ENCODE data around the gene HAVCR2. TPM values are rescaled to one million over a fixed set of nuclear protein-coding genes. Genes with fewer than 3 reads are reported as not detected.

The HAVCR2 gene
- total and polyA plus RNA-seq, 2 experiments from 2014 or later, result 0.49 TPM; not detected in 1

- TF ChIP-seq ETS1 (IDR thresholded peaks at IDR 0.05), result no peak
- TF ChIP-seq, protein P1, sequence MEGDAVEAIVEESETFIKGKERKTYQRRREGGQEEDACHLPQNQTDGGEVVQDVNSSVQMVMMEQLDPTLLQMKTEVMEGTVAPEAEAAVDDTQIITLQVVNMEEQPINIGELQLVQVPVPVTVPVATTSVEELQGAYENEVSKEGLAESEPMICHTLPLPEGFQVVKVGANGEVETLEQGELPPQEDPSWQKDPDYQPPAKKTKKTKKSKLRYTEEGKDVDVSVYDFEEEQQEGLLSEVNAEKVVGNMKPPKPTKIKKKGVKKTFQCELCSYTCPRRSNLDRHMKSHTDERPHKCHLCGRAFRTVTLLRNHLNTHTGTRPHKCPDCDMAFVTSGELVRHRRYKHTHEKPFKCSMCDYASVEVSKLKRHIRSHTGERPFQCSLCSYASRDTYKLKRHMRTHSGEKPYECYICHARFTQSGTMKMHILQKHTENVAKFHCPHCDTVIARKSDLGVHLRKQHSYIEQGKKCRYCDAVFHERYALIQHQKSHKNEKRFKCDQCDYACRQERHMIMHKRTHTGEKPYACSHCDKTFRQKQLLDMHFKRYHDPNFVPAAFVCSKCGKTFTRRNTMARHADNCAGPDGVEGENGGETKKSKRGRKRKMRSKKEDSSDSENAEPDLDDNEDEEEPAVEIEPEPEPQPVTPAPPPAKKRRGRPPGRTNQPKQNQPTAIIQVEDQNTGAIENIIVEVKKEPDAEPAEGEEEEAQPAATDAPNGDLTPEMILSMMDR (conservative IDR thresholded peaks at IDR 0.05; ENCODE audit: low read depth in 2 of 2), result no peak
- TF ChIP-seq ZNF331 (CRISPR knock-in tag; IDR thresholded peaks at IDR 0.05; ENCODE audit: low read depth), result no peak
- TF ChIP-seq EZH2 (IDR thresholded peaks at IDR 0.05; ENCODE audit: low read depth, unreplicated experiment), result no peak
- TF ChIP-seq POLR2AphosphoS5 (IDR thresholded peaks at IDR 0.05; ENCODE audit: low read depth), result no peak
- no peak for TF ChIP-seq NANOG (IDR thresholded peaks at IDR 0.05; ENCODE audit: borderline replicate concordance)
- TF ChIP-seq ZNF114 (CRISPR knock-in tag; IDR thresholded peaks at IDR 0.05), result no peak
These were observed 32.3 kb downstream of the HAVCR2 start (continued) for GRCh38 chr5:157076558-157076957.

DNA sequence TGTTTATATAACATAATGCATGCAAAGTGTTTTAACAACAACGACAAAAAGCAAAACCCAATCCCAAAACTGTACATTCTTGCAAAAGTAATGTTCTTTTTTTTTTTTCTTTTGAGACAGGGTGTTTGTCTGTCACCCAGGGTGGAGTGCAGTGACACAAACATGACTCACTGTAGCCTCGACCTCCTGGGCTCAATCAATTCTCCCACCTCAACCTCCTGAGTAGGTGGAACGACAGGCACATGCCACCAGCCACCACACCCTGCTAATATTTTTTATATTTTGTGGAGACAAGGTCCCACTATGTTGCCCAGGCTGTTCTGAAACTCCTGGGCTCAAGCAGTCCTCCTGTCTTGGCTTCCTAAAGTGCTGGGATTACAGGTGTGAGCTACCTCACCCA, 36.3 kb downstream of the HAVCR2 start:
- H3K27ac Mint-ChIP-seq, result no peak overlapping the region
- H3K4me3 Mint-ChIP-seq, result no peak overlapping the region
- H3K27me3 ChIP-seq (ENCODE audit: insufficient read depth), result no peaks in the 10 kb centered on the region
- H3K36me3 Mint-ChIP-seq (ENCODE audit: low read depth), result no peaks in the 10 kb centered on the region
- no peaks in the 10 kb centered on the region for H3K36me3 ChIP-seq (ENCODE audit: insufficient read depth)
- no peak for DNase-seq (ENCODE audit: low spot score)
- H3F3A ChIP-seq (replicated peaks; ENCODE audit: low read depth), result no peaks in the 10 kb centered on the region
- H3K27ac ChIP-seq (ENCODE audit: low read depth), result no peak overlapping the region
- H2AFZ ChIP-seq, result no peak overlapping the region; the same call in 1 of the 2 replicates
- H3K4me1 ChIP-seq (ENCODE audit: insufficient read depth), result no peaks in the 10 kb centered on the region
- no peaks in the 10 kb centered on the region for H4K20me1 ChIP-seq (replicated peaks; ENCODE audit: insufficient read depth)
- no peaks in the 10 kb centered on the region for H3K79me2 ChIP-seq (replicated peaks; ENCODE audit: insufficient read depth)
- ATAC-seq, result no peak
- no peaks in the 10 kb centered on the region for H3K9me2 ChIP-seq (ENCODE audit: insufficient read depth)
- H3K4me1 Mint-ChIP-seq, result no peaks in the 10 kb centered on the region
- no peak overlapping the region for H3K4me3 ChIP-seq
- no peaks in the 10 kb centered on the region; the same call in 2 of the 3 replicates for H3K9me3 Mint-ChIP-seq
- no peak overlapping the region for H3K4me2 ChIP-seq
- peaks cover 1% of the 10 kb centered on the region for H3K27me3 Mint-ChIP-seq (ENCODE audit: insufficient read depth, low read depth, poor library complexity)
- TF ChIP-seq ZNF331 (CRISPR knock-in tag; IDR thresholded peaks at IDR 0.05; ENCODE audit: low read depth), result no peak
- TF ChIP-seq POLR2AphosphoS5 (IDR thresholded peaks at IDR 0.05; ENCODE audit: low read depth), result no peak
- TF ChIP-seq, protein P1 (conservative IDR thresholded peaks at IDR 0.05; ENCODE audit: low read depth in 2 of 2), result no peak
- no peak for TF ChIP-seq ETS1 (IDR thresholded peaks at IDR 0.05)
- TF ChIP-seq ZNF114 (CRISPR knock-in tag; IDR thresholded peaks at IDR 0.05), result no peak
- no peak for TF ChIP-seq STAT1 (IDR thresholded peaks at IDR 0.05; ENCODE audit: unreplicated experiment)
- TF ChIP-seq JUNB (IDR thresholded peaks at IDR 0.05; ENCODE audit: unreplicated experiment), result no peak
- no peak for TF ChIP-seq ZNF462 (CRISPR knock-in tag; IDR thresholded peaks at IDR 0.05)
- TF ChIP-seq NANOG (IDR thresholded peaks at IDR 0.05; ENCODE audit: borderline replicate concordance), result no peak
- TF ChIP-seq EZH2 (IDR thresholded peaks at IDR 0.05; ENCODE audit: low read depth, unreplicated experiment), result no peak
- no peak for TF ChIP-seq CREB1 (CRISPR knock-in tag; IDR thresholded peaks at IDR 0.05; ENCODE audit: low read depth)

Data from GM23338 (cell line).